ENCODE data around the gene CDH23. TPM values are rescaled to one million over a fixed set of nuclear protein-coding genes. Genes with fewer than 3 reads are reported as not detected.

The CDH23 gene
- polyA plus RNA-seq, 3 donors, result 2.0 to 21.1 (median 15.5) TPM

DNA sequence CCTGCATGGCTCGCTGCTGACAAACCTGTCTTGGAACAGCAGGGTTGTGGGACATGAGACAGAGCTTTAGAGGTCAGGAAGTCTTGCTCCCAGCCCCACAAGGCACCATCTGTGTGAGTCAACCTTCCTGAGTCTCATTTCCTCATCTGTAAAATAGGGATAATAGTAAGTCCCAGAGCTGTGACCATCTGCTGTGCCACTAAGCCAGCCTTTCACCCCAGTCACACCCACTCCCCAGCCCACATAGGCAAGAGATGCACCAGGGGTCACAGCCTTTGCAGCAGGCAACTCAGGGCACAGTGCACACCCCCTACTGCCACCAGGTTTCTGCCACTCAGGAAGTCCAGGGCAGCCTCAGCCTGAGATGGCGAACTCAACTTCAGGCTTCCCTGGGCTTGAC, 29.4 kb upstream of the CDH23 start:
- WGBS, 3 donors, result 74 to 85% (median 78%) methylated on average over 2 of the region's 2 CpGs
- no peak overlapping the region for H3K27ac ChIP-seq (ENCODE audit: low read depth, low read length)

GRCh38 chr10:71368176-71368575, 28.5 kb upstream of the CDH23 start:
- no peak overlapping the region for H3K27ac ChIP-seq (ENCODE audit: low read depth, low read length)
- 95 to 96% (median 95%) methylated on average over 1 of the region's 1 CpG for WGBS, 3 donors

- WGBS, 3 donors, result 48 to 81% (median 77%) methylated on average over 2 of the region's 2 CpGs
- no peak overlapping the region for H3K27ac ChIP-seq (ENCODE audit: low read depth, low read length)
Observed at GRCh38 chr10:71368643-71369042, 28.1 kb upstream of the CDH23 start.

- WGBS, 3 donors, result 79 to 100% (median 88%) methylated on average over 1 of the region's 1 CpG
- H3K27ac ChIP-seq (ENCODE audit: low read depth, low read length), result no peak overlapping the region
Observed at GRCh38 chr10:71369602-71370001, 27.1 kb upstream of the CDH23 start.

DNA sequence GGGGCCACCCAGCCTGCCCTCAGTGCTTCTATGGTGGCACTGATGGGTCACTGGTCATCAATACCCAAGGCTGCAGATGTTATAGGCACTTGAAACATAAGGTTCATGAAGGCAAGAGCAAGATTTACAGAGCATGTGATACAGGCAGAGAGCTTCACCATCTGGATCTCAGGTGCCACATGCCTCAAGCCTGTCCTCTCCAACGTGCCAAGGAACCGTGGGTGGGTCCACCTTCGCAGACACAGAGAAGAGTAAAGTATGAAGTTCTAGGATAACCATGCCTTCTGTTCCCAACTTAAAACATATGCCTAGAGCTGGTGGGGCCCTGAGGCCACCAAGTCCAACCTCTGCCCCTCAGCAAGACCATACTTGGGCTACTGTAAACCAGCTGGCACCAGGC, 26.7 kb upstream of the CDH23 start:
- H3K27ac ChIP-seq (ENCODE audit: low read depth, low read length), result no peak overlapping the region
- 81 to 89% (median 84%) methylated on average over 3 of the region's 3 CpGs for WGBS, 3 donors

- H3K27ac ChIP-seq (ENCODE audit: low read depth, low read length), result no peak overlapping the region
- WGBS, 3 donors, result 45 to 56% (median 53%) methylated on average over 6 of the region's 6 CpGs
Observed at GRCh38 chr10:71371750-71372166, 25.0 kb upstream of the CDH23 start.

GRCh38 chr10:71372882-71373495, 23.7 kb upstream of the CDH23 start:
- WGBS, 3 donors, result 73 to 80% (median 79%) methylated on average over 10 of the region's 10 CpGs
- H3K27ac ChIP-seq (ENCODE audit: low read depth, low read length), result no peak overlapping the region

GRCh38 chr10:71374481-71375233, 22.1 kb upstream of the CDH23 start:
- WGBS, 3 donors, result 73 to 86% (median 79%) methylated on average over 11 of the region's 11 CpGs
- no peak overlapping the region for H3K27ac ChIP-seq (ENCODE audit: low read depth, low read length)

DNA sequence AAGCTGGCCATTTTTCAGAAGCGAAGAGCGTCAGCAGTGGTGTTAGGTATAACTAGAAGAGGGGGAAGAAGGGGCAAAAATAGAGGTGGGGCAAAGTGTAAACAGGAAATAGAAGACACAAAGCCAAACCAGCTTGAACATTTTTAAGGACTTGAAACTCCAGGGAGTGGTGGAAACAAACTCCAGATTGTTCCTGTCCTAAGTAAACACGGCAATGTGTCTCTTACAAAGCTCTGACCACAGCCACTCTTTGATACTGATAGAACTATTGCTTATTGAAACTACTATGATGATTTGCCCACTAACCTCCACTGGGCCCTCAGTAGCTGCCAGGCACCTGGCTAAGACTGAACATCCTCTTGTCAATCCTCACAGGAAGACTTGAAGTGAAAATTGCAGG, 20.8 kb upstream of the CDH23 start:
- 58 to 64% (median 60%) methylated on average over 3 of the region's 3 CpGs for WGBS, 3 donors
- no peak overlapping the region for H3K27ac ChIP-seq (ENCODE audit: low read depth, low read length)

- WGBS, 3 donors, result 51 to 65% (median 56%) methylated on average over 6 of the region's 6 CpGs
- no peak overlapping the region for H3K27ac ChIP-seq (ENCODE audit: low read depth, low read length)
Observed at GRCh38 chr10:71378336-71379117, 18.2 kb upstream of the CDH23 start.

- WGBS, 3 donors, result 64 to 71% (median 65%) methylated on average over 3 of the region's 3 CpGs
- no peak overlapping the region for H3K27ac ChIP-seq (ENCODE audit: low read depth, low read length)
Observed at GRCh38 chr10:71379118-71379766, 17.5 kb upstream of the CDH23 start.

GRCh38 chr10:71380841-71381240, 15.9 kb upstream of the CDH23 start:
- WGBS, 3 donors, result 41 to 63% (median 59%) methylated on average over 1 of the region's 1 CpG
- no peak overlapping the region for H3K27ac ChIP-seq (ENCODE audit: low read depth, low read length)

DNA sequence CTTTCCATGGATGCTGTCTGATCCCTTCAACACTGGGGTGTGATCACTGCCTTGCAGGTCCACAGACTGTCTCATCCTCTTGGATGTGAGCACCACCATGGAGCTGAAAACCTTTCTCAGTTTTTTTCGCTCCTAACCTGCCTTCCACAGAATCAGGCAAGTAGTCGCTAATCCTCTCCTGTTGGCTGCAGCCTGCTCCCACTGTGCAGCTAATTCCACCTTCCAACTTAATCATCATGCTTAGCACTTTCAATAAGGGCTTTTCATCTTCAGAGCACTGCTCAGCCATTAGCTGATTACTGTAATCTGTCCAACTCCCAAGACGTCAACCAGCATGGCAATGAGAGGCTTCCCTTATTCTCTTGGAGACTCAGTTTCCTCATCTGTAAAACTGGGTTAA, 15.1 kb upstream of the CDH23 start:
- H3K27ac ChIP-seq (ENCODE audit: low read depth, low read length), result no peak overlapping the region
- WGBS, 3 donors, result 72 to 94% (median 91%) methylated on average over 3 of the region's 3 CpGs

DNA sequence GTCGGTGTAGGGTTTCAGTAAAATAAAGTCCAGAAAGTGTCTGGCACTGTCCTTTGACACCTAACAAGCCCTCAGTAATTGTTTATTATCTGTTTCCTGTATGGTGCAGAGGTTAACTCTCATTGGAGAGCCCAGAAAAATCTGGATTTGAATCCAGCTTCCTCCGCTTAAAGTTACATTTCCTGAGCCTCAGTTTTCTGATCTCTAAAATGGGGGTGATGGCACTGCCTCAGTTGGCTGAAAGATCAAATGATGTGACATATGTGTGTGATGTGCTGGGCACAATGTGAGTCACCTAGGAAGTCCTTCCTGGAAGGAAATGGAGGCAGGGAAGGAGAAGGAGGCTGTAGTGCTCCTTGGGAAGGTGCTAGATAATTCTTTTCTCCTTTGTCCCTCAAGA, 14.7 kb upstream of the CDH23 start:
- H3K27ac ChIP-seq (ENCODE audit: low read depth, low read length), result no peak overlapping the region
- WGBS, 3 donors, result 79 to 92% (median 88%) methylated on average over 2 of the region's 2 CpGs

DNA sequence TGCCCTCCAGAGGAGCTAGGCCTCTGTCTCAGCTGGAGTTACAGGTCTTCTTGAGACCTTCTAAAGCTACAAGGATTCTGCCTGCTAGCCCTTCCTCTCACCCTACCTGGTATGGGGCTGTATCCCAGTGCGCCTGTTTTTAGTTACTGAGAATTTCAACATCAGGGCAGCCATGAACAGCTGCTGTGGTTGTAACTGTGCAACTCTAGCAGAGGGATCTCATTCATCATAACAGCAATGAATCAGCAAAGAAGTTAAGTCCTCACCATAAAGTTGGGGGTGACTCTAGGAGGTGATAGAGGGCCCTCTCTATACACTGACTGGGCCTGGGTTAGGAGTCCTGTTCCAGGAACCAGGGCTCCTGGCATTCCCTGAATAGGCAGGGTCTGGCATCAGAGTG, 14.0 kb upstream of the CDH23 start:
- 52 to 80% (median 76%) methylated on average over 1 of the region's 1 CpG for WGBS, 3 donors
- no peak overlapping the region for H3K27ac ChIP-seq (ENCODE audit: low read depth, low read length)

- no peak overlapping the region for H3K27ac ChIP-seq (ENCODE audit: low read depth, low read length)
- WGBS, 3 donors, result 22 to 31% (median 27%) methylated on average over 10 of the region's 10 CpGs
Observed at GRCh38 chr10:71383972-71384687, 12.6 kb upstream of the CDH23 start.

- no peak overlapping the region for H3K27ac ChIP-seq (ENCODE audit: low read depth, low read length)
- 89 to 92% (median 90%) methylated on average over 5 of the region's 5 CpGs for WGBS, 3 donors
Observed at GRCh38 chr10:71388171-71388570, 8.5 kb upstream of the CDH23 start.

- 81 to 89% (median 84%) methylated on average over 8 of the region's 8 CpGs for WGBS, 3 donors
- no peak overlapping the region for H3K27ac ChIP-seq (ENCODE audit: low read depth, low read length)
Observed at GRCh38 chr10:71388583-71389310, 8.0 kb upstream of the CDH23 start.
